ENCODE results near the gene TFIP11.

TFIP11 gene

DNA sequence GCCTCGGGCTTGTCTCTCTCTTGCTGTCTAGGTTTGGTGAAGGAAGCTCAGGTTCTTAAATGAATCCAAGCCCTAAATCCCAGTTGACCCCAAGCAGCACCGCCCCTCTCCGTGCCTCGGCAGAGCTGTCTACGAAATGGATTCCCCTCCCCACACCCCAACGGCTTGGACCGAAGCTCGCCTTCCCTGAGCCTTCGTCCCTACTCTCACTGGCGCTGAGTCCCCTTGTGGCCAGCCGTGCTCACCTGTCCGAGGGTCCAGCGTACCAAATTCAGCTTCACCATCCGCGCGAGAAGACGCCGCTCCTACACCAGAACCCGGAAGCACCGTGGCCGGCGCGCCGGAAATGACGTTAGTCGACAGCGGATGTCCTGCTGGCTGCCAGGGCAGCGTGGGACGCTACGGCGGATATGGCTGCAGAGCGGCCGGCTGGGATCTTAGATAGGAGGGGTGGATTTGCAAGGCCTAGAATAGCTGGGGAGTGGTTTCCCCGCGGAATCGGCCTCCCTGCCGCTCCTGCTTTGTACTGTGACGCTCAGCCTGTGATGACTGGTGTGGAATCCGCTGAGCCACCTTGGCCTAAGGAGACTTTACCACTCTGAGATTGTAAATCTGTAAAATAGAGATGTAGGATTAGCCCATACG is at the start of gene TFIP11:
TSS of gene TFIP11 (minus strand) at position 325 of the 645 bp plus-strand sequence. CDS start 2,201 bp downstream, outside the sequence.
- peak; percentile 86 for DNase-seq (ENCODE audit: low spot score)

- DNase-seq (ENCODE audit: low spot score): no peak
Observed at GRCh38 chr22:26561756-26562417, 49.6 kb upstream of the TFIP11 start.

- no peak for DNase-seq (ENCODE audit: low spot score)
Observed at GRCh38 chr22:26559961-26560575, 47.8 kb upstream of the TFIP11 start.

DNA sequence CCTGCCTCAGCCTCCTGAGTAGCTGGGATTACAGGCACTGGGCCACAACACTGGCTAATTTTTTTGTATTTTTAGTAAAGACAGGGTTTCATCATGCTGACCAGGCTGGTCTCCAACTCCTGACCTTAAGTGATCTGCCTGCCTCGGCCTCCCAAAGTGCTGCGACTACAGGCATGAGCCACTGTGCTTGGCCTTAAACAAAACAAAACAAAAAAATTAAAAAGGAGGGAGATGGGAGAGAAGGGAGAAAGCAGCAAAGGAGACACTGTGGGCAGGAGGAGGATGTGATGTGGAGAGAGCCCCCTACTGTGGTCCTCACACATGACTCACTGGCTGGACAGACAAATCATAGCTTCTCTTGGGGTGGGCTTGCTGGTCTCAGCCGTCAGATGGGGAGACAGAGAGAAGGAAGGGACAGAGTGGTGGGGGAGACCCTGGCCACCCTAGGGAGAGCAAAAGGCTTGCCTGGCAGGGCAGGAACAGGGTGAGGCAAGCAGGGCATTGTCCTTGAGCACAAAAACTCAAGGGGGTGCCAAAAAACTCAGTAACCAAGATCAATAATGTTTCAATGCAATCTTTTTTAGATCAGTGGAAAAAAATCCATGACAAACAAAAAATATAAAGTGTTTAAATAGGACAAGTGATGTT is 46.1 kb upstream of the TFIP11 start:
- DNase-seq (ENCODE audit: low spot score): no peak

DNA sequence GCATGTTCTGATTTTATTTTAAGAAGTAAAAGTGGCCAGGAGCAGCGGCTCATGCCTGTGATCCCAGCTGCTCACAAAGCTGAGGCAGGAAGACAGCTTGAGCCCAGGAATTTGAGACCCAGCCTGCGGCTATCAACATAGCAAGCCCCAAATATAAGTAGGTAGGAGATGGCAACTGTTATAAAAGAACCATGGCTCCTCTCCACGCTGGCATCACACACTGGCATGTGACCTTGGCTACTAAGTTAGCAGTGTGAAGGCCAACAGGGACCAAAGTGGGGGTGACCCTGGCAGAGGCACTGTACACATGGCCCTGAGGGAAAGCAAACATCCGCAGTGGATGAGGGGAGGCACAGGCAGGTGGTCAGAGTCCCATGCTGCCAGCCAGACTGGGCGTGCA is 44.6 kb upstream of the TFIP11 start:
- no peak for DNase-seq (ENCODE audit: low spot score)

DNA sequence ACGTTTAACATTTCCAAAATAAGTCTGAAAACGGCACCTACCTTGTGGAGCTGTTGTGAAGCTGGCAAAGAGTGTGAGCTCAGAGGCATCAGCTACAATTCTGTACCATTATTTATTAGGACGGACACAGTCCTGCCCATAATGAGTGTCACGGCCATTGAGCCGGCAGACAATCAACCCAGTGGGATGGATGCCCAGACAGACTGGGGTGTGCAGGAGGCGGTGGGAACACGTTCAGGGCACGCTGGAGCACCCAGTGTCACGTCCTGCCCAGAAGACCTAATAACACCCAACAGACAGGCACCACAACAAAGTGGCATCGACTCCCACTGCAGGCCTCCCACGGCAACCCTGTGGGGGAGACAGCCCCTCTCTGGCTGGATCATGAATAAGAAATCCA is 43.2 kb upstream of the TFIP11 start:
- no peak for DNase-seq (ENCODE audit: low spot score)

- DNase-seq (ENCODE audit: low spot score): no peak
Observed at GRCh38 chr22:26554956-26555355, 42.7 kb upstream of the TFIP11 start.

GRCh38 chr22:26553056-26553752 is 40.9 kb upstream of the TFIP11 start:
- DNase-seq (ENCODE audit: low spot score): no peak

DNA sequence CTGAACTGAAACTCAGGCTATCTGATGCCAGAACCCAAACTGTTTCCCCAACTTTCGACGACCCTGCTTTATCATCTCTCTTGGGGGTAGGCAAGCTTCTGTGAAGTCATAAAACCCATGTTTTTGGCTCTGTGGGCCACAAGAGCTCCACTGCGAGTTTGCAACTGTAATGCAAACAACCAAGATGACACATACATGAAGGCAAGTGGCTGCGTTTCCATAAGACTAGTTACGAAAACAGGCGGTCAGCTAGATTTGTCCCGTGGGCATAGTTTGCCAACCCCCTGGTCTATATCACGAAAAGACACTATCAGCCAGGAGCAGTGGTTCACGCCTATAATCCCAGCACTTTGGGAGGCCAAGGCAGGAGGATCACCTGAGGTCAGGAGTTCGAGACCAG is 40.2 kb upstream of the TFIP11 start:
- no peak for DNase-seq (ENCODE audit: low spot score)

- no peak for DNase-seq (ENCODE audit: low spot score)
Observed at GRCh38 chr22:26551568-26551967, 39.3 kb upstream of the TFIP11 start.

DNA sequence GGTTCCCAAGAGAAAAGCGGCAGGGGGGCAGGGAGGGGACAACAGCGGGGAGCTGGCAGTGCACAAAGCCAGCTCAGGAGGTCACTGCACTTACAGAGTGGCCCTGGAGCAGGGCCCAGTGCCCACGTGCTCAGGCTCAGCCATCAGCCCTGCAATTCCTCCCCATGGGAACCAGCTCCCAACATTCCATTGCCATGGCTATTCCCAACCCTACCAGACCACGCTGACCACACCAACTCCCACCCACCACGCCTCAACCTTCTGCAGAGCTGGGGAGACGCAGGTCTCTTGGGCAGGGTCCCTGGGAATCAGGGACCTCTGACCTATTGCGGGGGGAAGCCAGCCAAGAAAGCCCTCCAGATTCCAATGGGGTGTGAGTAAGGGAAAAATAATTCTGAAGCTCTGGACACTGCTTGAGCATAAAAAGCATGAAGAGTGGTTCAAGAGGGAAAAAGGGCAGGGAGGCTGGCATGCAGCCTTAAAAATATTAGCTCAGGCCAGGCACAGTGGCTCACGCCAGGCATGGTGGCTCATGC is 38.3 kb upstream of the TFIP11 start:
- no peak for DNase-seq (ENCODE audit: low spot score)

GRCh38 chr22:26549902-26550497 is 37.7 kb upstream of the TFIP11 start:
- DNase-seq (ENCODE audit: low spot score): no peak

DNA sequence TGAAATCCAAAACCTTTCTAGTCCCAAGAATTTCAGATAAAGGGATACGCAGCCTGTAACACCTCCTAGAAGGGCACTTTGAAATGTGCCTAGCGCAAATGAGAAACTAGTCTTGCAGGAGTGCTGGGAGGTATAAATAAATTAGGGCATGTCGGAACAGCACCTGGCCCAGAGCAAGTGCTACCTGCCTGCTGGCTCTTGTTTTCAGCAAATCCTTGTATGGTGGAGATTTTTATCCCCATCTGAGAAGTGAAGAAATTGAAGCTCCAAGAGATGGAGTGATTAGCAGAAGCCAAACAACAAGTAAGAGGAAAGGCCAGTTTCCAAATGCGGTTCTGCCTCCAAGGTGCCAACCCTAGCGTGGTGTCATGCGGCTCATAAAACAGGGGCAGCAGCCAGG is 36.7 kb upstream of the TFIP11 start:
- DNase-seq (ENCODE audit: low spot score): no peak

DNA sequence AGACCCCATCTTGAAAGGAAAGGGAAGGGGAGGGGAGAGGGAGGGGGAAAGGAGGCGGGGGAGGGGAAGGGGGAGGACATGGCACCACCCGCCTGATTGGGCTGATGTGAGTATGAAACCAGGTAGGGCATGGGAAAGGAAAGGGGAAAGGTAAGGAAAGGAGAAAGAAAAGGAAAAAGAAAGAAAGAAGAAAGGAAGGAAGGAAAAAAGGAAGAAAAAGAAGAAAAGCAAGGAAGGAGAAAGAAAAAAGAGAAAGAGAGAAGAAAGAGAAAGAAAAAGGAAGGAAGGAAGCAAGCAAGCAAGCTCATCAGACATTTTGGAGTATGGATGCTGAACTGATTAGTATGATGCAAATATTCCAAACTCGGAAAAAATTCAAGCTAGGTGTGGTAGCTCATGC is 36.0 kb upstream of the TFIP11 start:
- DNase-seq (ENCODE audit: low spot score): no peak

GRCh38 chr22:26547837-26548236 is 35.6 kb upstream of the TFIP11 start:
- no peak for DNase-seq (ENCODE audit: low spot score)

GRCh38 chr22:26547426-26547825 is 35.2 kb upstream of the TFIP11 start:
- no peak for DNase-seq (ENCODE audit: low spot score)

DNA sequence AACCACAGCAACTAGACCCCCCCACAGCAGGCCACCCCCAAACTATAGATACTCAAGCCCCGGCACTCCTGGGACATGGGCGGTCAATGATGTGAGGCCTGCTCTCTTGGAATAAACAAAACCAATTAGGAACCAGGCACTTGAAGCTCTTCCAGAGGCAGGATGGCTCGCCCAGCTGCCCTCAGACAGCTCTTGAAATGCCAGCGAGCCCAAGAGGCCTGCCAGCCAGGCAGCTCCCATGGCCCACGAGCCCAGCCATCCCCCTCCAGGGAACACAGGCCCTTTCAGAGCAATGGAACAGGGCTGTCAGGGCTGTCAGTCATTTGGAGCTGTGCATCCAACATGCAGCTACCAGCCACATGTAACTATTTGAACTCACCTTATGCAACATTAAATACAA is 34.0 kb upstream of the TFIP11 start:
- no peak for DNase-seq (ENCODE audit: low spot score)

DNA sequence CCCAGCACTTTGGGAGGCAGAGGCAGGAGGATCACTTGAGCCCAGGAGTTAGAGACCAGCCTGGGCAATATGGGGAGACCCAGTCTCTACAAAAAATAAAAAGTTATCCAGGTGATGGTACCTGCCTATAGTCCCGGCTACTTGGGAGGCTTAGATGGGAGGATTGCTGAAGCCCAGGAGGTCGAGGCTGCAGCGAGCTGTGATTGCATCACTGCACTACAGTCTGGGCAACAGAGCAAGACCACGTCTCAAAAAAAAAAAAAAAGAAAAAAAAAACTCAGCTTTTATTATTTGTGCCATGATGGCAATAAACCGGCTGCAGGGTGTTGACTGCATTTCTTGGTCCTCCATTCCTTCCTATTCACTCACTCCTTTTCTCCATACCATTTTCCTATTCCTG is 33.6 kb upstream of the TFIP11 start:
- no peak for DNase-seq (ENCODE audit: low spot score)

GRCh38 chr22:26545385-26545784 is 33.1 kb upstream of the TFIP11 start:
- no peak for DNase-seq (ENCODE audit: low spot score)

GRCh38 chr22:26544489-26544888 is 32.2 kb upstream of the TFIP11 start:
- no peak for DNase-seq (ENCODE audit: low spot score)

DNA sequence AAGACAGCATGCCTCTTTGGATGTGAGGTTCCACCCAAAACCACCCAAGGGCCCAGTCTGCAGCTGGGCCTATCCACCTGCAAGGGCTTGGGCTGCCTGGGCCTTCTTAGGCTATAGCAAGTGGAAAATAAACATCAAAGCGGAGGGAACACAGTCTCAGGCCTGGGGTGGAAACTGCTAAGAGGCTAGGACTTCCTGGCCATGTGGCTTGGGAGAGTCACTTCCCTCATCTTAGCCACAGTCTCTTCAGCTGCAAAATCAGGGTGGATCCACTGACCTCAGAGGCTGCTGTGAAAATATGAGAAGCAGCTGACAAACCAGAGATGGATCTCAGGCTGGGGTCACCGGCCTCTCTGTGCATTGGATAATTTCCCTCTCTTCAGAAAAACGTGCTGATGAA is 30.6 kb upstream of the TFIP11 start:
- no peak for DNase-seq (ENCODE audit: low spot score)
